Measurements from ENCODE around the gene MAP3K13.
"Not testable (repeated sequence)": the region's sequence is repeated elsewhere in the genome, so short reads cannot be mapped to it uniquely, and the experiment has no call there.

DNA sequence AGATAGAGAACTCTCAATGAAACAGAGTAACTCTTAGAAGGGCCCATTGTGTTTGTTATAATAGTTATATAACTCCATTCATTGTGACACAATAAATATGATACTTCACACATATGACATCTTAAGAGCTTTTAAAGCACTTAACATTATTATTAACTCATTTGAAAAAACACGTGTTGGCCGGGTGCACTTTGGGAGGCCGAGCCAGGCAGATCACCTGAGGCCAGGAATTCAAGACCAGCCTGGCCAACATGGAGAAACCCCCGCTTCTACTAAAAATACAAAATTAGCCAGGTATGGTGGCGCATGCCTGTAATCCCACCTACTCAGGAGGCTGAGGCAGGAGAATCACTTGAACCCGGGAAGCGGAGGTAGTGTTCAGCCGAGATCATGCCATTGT, 88.5 kb downstream of the MAP3K13 start:
- TF ChIP-seq, protein P1, sequence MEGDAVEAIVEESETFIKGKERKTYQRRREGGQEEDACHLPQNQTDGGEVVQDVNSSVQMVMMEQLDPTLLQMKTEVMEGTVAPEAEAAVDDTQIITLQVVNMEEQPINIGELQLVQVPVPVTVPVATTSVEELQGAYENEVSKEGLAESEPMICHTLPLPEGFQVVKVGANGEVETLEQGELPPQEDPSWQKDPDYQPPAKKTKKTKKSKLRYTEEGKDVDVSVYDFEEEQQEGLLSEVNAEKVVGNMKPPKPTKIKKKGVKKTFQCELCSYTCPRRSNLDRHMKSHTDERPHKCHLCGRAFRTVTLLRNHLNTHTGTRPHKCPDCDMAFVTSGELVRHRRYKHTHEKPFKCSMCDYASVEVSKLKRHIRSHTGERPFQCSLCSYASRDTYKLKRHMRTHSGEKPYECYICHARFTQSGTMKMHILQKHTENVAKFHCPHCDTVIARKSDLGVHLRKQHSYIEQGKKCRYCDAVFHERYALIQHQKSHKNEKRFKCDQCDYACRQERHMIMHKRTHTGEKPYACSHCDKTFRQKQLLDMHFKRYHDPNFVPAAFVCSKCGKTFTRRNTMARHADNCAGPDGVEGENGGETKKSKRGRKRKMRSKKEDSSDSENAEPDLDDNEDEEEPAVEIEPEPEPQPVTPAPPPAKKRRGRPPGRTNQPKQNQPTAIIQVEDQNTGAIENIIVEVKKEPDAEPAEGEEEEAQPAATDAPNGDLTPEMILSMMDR (IDR thresholded peaks at IDR 0.05): not testable (repeated sequence)
- TF ChIP-seq POLR2A (IDR thresholded peaks at IDR 0.05): not testable (repeated sequence)

Measured in uterus (tissue), 2 donors.